Stimulated activated CD4-positive, alpha-beta T cell treated with anti-CD3 and anti-CD28 coated beads, Interleukin-4, amount 100 ng/mL, for 1 hour (primary cell): Measurements from ENCODE around the gene KMT2C.
"Not testable (repeated sequence)": the region's sequence is repeated elsewhere in the genome, so short reads cannot be mapped to it uniquely, and the experiment has no call there.

ENCODE experiments used
- DNase-seq: peaks from one replicate; pipeline ENCODE4 v3.0.0-alpha.2; 2020

The KMT2C gene

GRCh38 chr7:152353281-152353680, 82.5 kb downstream of the KMT2C start:
- not testable (repeated sequence) for DNase-seq

DNA sequence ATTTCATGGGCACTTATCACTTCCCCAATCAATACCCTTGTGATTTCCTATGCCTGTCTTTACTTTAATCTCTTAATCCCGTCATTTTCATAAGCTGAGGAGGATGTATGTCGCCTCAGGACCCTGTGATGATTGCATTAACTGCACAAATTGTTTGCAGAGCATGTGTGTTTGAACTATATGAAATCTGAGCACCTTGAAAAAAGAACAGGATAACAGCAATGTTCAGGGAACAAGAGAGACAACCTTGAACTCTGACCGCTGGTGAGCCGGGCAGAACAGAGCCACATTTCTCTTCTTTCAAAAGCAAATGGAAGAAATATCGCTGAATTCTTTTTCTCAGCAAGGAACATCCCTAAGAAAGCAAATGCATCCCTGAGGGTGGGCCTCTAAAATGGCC, 84.1 kb downstream of the KMT2C start:
- not testable (repeated sequence) for DNase-seq

GRCh38 chr7:152351168-152351567, 84.6 kb downstream of the KMT2C start:
- DNase-seq = no peak

DNA sequence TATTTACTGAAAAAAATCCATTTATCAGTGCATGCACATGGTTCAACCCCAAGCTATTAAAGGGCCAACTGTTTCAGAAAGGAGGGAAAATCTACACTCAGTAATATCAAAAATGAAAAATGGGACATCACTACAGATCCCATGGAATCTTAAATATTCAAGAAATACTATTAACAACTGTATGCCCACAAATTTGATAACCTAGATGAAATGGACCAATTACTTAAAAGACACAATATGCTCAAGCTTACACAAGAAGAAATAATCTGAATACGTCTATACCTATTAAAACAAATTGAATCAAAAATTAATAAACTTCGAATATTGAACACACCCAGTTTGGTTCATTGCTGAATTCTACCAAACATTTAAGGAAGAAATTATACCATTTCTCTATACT, 87.9 kb downstream of the KMT2C start:
- DNase-seq = no peak

DNA sequence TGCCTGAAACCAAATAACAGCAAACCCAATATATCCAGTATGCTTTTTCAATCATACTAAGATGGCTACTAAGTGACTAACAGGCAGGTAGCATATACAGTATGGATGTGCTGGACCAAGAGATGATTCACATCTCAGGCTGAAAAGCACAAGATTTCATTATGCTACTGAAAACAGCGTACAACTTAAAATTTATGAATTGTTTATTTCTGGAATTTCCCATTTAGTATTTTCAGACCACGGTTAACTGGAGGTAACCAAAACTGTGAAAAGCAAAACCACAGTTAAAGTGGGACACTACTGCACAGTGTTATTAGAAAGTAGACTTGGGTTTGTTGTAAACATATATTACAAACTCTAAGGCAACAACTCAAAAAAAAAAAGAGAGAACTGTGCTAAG, 91.5 kb downstream of the KMT2C start:
- no peak for DNase-seq

- DNase-seq = no peak
Observed at GRCh38 chr7:152342796-152343195, 93.0 kb downstream of the KMT2C start.

GRCh38 chr7:152341914-152342236, 93.9 kb downstream of the KMT2C start:
- DNase-seq = no peak

GRCh38 chr7:152341039-152341913, 94.5 kb downstream of the KMT2C start:
- no peak for DNase-seq

- no peak for DNase-seq
Observed at GRCh38 chr7:152340161-152340560, 95.6 kb downstream of the KMT2C start.

- DNase-seq = no peak
Observed at GRCh38 chr7:152338561-152338960, 97.2 kb downstream of the KMT2C start.

DNA sequence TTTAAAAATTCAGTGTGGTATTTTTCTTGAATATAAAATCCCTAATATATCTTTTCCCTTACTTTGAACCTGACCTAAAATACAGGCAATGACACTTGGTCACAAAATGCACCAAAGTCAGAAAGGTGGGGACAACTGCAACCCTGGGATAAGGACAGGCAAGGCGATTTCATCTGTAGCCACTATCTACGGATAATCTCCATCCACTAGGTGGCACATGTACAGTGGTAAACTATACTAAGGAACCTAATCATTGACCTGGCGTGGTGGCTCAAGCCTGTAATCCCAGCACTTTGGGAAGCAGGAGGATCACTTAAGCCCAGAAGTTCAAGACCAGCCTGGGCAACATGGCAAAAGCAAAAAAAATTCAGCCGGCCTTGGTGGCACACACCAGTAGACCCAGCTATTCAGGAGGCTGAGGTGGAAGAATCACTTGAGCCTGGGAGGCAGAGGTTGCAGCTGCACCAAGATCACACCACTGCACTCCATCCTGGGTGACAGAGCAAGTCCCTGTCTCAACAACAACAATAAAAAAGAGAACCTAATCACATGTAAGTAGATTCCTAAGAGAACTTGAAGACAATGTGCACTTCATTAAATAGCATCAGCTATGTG, 98.9 kb downstream of the KMT2C start:
- no peak for DNase-seq

- DNase-seq = no peak
Observed at GRCh38 chr7:152335900-152336571, 99.8 kb downstream of the KMT2C start.

DNA sequence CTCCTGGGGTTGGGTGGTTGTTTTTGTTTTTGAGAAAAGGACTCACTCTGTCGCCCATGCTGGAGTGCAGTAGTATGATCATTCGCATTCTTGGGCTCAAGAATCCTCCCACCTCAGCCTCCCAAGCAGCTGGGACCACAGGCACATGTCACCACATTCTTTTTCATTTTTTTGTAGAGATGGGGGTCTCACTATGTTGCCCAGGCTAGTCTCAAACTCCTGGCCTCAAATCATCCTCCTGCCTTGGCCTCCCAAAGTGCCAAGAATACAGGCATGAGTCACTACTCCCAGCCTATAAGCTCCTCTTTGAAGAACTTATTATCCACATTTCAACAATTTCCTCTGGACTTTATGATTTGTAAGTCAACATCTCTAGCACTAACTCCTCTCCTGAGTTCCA, 102.7 kb downstream of the KMT2C start:
- no peak for DNase-seq

DNA sequence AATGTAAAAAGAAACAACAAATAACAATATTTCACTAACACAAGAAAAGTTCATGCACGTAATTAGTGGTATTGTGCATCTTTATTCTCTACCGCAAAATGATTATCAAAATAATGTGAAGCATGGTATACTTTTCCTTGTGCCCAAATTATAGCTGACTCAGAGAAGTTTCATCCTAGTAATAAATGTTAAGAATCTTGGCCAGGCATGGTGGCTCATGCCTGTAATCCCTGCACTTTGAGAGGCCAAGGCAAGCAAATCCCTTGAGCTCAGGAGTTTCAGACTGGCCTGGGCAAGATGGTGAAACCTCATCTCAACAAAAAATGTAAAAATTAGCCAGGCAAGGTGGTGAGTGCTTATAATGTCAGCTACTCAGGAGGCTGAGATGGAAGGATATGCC, 105.0 kb downstream of the KMT2C start:
- no peak for DNase-seq

DNA sequence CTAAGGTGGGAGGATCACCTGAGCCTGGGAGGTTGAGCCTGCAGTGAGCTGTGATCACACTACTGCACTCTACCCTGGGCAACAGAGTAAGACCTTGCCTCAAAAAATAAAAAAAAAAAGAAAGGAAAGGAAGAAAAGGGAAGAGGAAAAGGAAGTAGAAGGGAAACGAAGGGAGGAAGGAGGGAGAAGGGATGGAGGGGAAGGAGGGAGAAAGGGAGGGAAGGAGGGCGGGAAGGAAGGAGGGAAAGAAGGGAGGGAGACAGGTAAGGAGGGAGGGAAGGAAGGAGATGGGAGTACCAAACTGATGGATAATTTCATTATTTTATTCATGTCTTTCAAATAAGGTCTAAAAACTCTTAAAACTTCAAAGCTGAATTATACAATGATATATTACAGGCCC, 106.3 kb downstream of the KMT2C start:
- no peak for DNase-seq

- DNase-seq = no peak
Observed at GRCh38 chr7:152328234-152328633, 107.6 kb downstream of the KMT2C start.

GRCh38 chr7:152315845-152316244, 120.0 kb downstream of the KMT2C start:
- DNase-seq = no peak

DNA sequence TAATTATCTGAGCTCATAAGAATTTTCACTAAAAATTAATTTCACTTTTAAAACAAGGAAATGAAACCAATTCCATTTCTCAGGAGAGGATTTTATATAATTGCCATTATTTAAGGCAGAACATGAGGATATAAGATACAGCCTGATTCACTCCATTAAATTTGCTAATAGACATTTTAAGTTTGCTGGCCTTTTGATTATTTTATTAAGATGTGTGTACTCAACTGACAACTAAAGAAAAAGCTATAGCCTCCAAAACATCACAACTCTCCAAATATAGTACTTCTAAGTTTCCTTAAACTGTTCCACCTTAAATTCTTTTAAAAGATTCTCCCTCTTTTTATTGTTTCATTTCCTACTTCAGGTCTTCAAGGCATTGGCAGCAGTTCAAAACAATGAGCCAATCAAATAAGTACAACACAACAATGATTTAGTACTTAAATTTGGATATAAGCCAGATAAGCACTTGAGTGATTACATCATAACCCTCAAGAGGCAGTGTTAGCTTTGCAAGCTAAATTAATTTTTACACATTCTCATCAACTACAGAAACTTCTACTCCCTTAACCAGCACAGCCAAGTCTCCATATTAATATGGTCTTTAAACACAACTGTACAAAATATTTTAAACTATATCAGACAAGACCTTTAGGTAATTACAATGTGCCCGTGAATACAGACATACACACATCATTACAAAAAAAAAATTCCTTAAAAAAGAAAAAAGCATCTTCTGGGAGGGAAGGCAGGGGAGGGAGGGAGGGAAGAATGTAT, 121.8 kb downstream of the KMT2C start:
- DNase-seq = no peak

GRCh38 chr7:152313217-152313616, 122.6 kb downstream of the KMT2C start:
- DNase-seq = no peak

- DNase-seq = no peak
Observed at GRCh38 chr7:152312316-152312715, 123.5 kb downstream of the KMT2C start.

DNA sequence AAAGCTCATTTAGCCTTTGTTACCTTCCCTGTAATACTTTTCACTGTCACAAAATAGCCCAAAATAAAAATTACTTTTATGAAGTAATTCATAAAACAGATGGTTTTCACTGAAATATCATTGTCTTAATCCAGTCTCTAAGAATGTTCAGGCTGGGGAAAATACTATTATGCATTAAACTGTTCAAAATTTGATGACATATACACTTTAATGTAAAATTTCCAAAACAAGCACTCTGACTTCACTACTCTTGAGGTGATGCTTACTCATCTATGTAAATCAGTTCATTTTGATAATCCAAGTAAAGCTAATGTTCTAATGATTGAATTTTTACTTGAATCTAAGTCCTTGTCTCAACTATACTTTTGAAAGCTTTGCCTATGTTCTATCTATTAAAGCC, 127.9 kb downstream of the KMT2C start:
- DNase-seq = no peak

DNA sequence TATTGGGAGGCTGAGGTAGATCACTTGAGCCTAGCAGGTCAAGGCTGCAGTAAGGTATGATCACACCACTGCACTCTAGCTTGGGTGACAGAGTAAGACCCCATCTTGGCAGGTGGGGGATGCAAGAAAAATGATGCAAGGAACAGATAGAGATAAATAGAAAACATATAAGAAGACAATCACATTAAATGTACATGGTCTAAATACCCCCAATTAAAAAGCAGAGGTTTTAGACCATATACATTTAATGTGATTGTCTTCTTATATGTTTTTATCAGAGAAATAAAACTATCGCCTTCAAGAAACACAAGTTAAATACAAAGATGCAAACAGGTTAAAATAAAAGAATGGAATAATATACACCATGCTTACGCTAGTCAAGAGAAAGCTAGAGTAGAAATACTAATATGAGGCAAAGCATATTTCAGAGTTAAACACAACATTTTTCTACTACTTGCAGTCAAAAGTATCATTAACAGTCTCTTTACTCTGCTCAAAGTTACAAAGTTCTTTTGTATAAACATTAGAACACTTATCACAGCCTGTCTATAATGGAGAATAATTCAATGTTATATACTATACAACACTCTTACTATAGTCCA, 136.2 kb downstream of the KMT2C start:
- DNase-seq = not testable (repeated sequence)

DNA sequence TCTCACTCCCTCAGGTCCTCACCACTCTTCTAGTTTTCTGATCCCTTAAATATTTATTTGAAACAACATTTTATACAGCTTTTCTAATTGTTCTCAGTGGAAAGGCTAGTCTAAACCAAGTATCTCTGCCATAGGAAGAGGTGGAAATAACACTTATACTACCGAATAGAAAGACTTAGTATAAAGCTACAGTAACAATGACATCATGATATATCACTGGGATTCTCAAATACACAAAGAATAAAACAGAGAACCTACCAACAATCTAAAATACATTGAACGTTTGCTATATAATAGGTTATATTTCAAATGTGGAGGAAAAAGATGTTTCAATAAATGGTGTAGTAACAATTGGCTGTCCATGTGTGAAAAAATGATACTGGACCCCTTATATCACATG, 142.9 kb downstream of the KMT2C start:
- DNase-seq = no peak
